GM12878 (cell line): ENCODE measurements around the gene SLC6A12. TPM values are rescaled to one million over a fixed set of nuclear protein-coding genes. Genes with fewer than 3 reads are reported as not detected.

Experiments
- ATAC-seq: fragments of 200-7000 bp; cut with Tn5 transposase; 3 replicates; pipeline ENCODE4 v1.9.1; 2020; ENCODE audit warnings: mild to moderate bottlenecking, moderate library complexity
- BruUV-seq: library from RNA; stranded (reverse); fragments of 400-500 nt; replicated peaks from 2 replicates; lab custom pipeline; 2021; lab: Mats Ljungman, UMichigan
- CTCF ChIA-PET: fragments of 300-600 bp; sonication (Branson Sonifier 250); formaldehyde crosslinking; extraction: SDS; loops from one replicate; lab custom pipeline; 2021; ENCODE audit warnings: inconsistent platforms; lab: Yijun Ruan, JAX
- POLR2A ChIA-PET: fragments of 350-600 bp; formaldehyde crosslinking; extraction: SDS; loops from one replicate; lab custom pipeline; 2021; ENCODE audit warnings: inconsistent platforms; lab: Charles Lee
- RAD21 ChIA-PET: fragments of 300-600 bp; sonication (Branson Sonifier 250); formaldehyde crosslinking; loops from one replicate; lab custom pipeline; 2023; ENCODE audit warnings: antibody characterized with exemption; ENCODE audit not compliant: unreplicated experiment; lab: Charles Lee
- SMC1A ChIA-PET: fragments of 300-600 bp; sonication (Branson Sonifier 250); formaldehyde crosslinking; loops from one replicate; lab custom pipeline; 2023; ENCODE audit not compliant: unreplicated experiment, uncharacterized antibody; lab: Charles Lee
- DNase-seq: peaks from one replicate; pipeline ENCODE4 v3.0.0-alpha.2; 2011; ENCODE audit warnings: low read depth, low spot score
- FAIRE-seq: peaks from 3 replicates; lab custom pipeline; 2011; peaks lifted over from hg19 to GRCh38; lab: Jason Lieb, UNC
- H2AFZ ChIP-seq: 2 replicates; pipeline ENCODE4 v1.6.0; 2011; ENCODE audit warnings: low read depth, low read length, control low read depth; ENCODE audit not compliant: control insufficient read depth
- H3K27ac ChIP-seq: 2 replicates; pipeline ENCODE4 v1.5.1; 2011; ENCODE audit warnings: control low read depth; ENCODE audit not compliant: control insufficient read depth, insufficient read depth
- H3K27me3 ChIP-seq, 2 experiments: replicated peaks in 1 of 2; 2 replicates each; pipeline versions ENCODE4 v1.6.0 to v1.6.1; 2011; ENCODE audit warnings: low read length in 1 of 2; ENCODE audit not compliant: control insufficient read depth in 2 of 2, insufficient read depth in 2 of 2
- H3K36me3 ChIP-seq, 2 experiments: 2 replicates each; pipeline ENCODE4 v1.5.1; 2011; ENCODE audit warnings: low read length in 1 of 2; ENCODE audit not compliant: control insufficient read depth in 2 of 2, insufficient read depth in 2 of 2
- H3K4me1 ChIP-seq: 2 replicates; pipeline ENCODE4 v1.6.1; 2011; ENCODE audit warnings: mild to moderate bottlenecking, low read length, moderate library complexity, mixed read lengths; ENCODE audit not compliant: control insufficient read depth, insufficient read depth
- H3K4me2 ChIP-seq: 2 replicates; pipeline ENCODE4 v1.6.0; 2011; ENCODE audit warnings: control low read depth; ENCODE audit not compliant: control insufficient read depth, insufficient read depth
- H3K4me3 ChIP-seq: fragments of 200-600 bp; sonication (generic); 2 replicates; pipeline ENCODE4 v1.5.1; 2016
- H3K79me2 ChIP-seq: 2 replicates; pipeline ENCODE4 v1.6.0; 2011; ENCODE audit warnings: low read length; ENCODE audit not compliant: control insufficient read depth, insufficient read depth
- H3K9ac ChIP-seq: 2 replicates; pipeline ENCODE4 v1.8.0; 2011; ENCODE audit warnings: low read length, control low read depth, mixed read lengths; ENCODE audit not compliant: control insufficient read depth, insufficient read depth
- H3K9me3 ChIP-seq: replicated peaks from 3 replicates; pipeline ENCODE4 v1.5.1; 2011; ENCODE audit warnings: mild to moderate bottlenecking, low read length; ENCODE audit not compliant: control insufficient read depth, insufficient read depth
- H4K20me1 ChIP-seq: 2 replicates; pipeline ENCODE4 v1.6.0; 2011; ENCODE audit not compliant: control insufficient read depth, insufficient read depth
- BMI1 ChIP-seq: fragments of 450-650 bp; IDR thresholded peaks from 2 replicates; pipeline ENCODE4 v1.6.1; 2016; ENCODE audit warnings: mild to moderate bottlenecking, moderate library complexity, borderline replicate concordance
- CREM ChIP-seq: IDR thresholded peaks from 2 replicates; pipeline ENCODE4 v1.6.1; 2014; ENCODE audit warnings: antibody characterized with exemption, low read depth
- IKZF2 ChIP-seq, 2 experiments: fragments of 450-650 bp; IDR thresholded peaks; 2 replicates each; pipeline ENCODE4 v1.6.1; 2017; ENCODE audit warnings: mild to moderate bottlenecking in 2 of 2, moderate library complexity in 2 of 2
- PRDM15 ChIP-seq: fragments of 450-650 bp; formaldehyde crosslinking; IDR thresholded peaks from 2 replicates; pipeline ENCODE4 v1.4.0; 2020; ENCODE audit warnings: mild to moderate bottlenecking, moderate library complexity
- RCOR1 ChIP-seq: conservative IDR thresholded peaks from 2 replicates; pipeline ENCODE4 v1.6.1; 2012; ENCODE audit warnings: low read depth, low read length, improper control_type of control experiment
- SUZ12 ChIP-seq: fragments of 200-600 bp; sonication (generic); IDR thresholded peaks from one replicate; pipeline ENCODE4 v1.6.1; 2018; ENCODE audit warnings: antibody characterized with exemption, mild to moderate bottlenecking; ENCODE audit not compliant: unreplicated experiment
- WGBS: methylation state at CpG from one replicate; pipeline ENCODE4 v1.1.6; 2016; ENCODE audit warnings: low lambda C conversion rate; ENCODE audit not compliant: insufficient replicate concordance, insufficient coverage; ENCODE audit errors: missing lambda C conversion rate; 5-methylcytosine and 5-hydroxymethylcytosine counted together
- in situ Hi-C: fragments of 300-500 bp; cut with MboI; formaldehyde crosslinking; loops from 9 replicates; pipeline ENCODE4 v1.14.3; 2018; ENCODE audit warnings: mixed read lengths
- intact Hi-C: fragments of 100-400 bp; cut with micrococcal nuclease; formaldehyde crosslinking; loops from one replicate; pipeline ENCODE4 v1.14.2; 2022; ENCODE audit not compliant: unreplicated experiment
- polyA plus RNA-seq, 11 experiments: library from polyadenylated mRNA; depleted of rRNA in 4 of 11; unstranded in 6 of 11; stranded (reverse) in 5 of 11; fragments of >200 nt; fragmentation: Nextera tagmentation in 4 of 11; fragmentation: Illumina TruSeq in 1 of 11; extraction: Ambion mirVana in 4 of 11; extraction: Trizol in 1 of 11; gene quantifications; 1 replicate in 1 of 11; 2 replicates in 10 of 11; pipeline versions ENCODE4 v1.2.1 to v1.2.3, GENCODE V29; 2011 to 2016; ENCODE audit warnings: inconsistent platforms in 2 of 11, missing spikeins in 2 of 11, low read depth in 1 of 11
- total RNA-seq, 4 experiments: library from RNA; depleted of rRNA in 3 of 4; stranded (reverse); fragments of >200 nt in 3 of 4; fragmentation: Illumina TruSeq in 1 of 4; extraction: Trizol in 1 of 4; gene quantifications; 2 replicates each; pipeline versions ENCODE4 v1.2.1 to v1.2.3, GENCODE V29; 2013 to 2021

SLC6A12 gene
- total and polyA plus RNA-seq, 10 of the 15 experiments (the other 5 are each of a cell fraction or from before 2014, with no cell fraction given), result 0.06 to 0.11 (median 0.07) TPM; not detected in 7

GRCh38 chr12:230925-231671 lies 17.1 kb upstream of the SLC6A12 start:
- H3K4me2 ChIP-seq, result no peak overlapping the region
- ChIA-PET RAD21 (interaction anchor here (0.6 kb wide), 1 partner anchor 456 kb away, joined by 3 read pairs; no protein-coding TSS in a partner anchor), CTCF (no interaction called here), SMC1A (interaction anchor here (0.6 kb wide), 1 partner anchor 100 kb away, joined by 3 read pairs; no protein-coding TSS in a partner anchor), POLR2A (no interaction called here)
- TF ChIP-seq BMI1 (no peak), IKZF2 (IDR thresholded peaks at IDR 0.05) (no peak)
- H3K4me1 ChIP-seq, result no peaks in the 10 kb centered on the region
- DNase-seq (no peak), ATAC-seq (no peak), FAIRE-seq (no peak)
- no peaks in the 10 kb centered on the region for H3K36me3 ChIP-seq
- peaks cover 3% of the 10 kb centered on the region; the same call in 1 of the 3 replicates for H3K9me3 ChIP-seq
- H3K9ac ChIP-seq, result no peak overlapping the region
- WGBS, result 27% methylated on average over 14 of the region's 14 CpGs
- no peak overlapping the region for H3K27ac ChIP-seq
- in situ Hi-C loops (no loop called here), intact Hi-C loops (no loop called here)
- BruUV-seq, result no TSS peak
- no peaks in the 10 kb centered on the region for H3K79me2 ChIP-seq
- H4K20me1 ChIP-seq, result no peaks in the 10 kb centered on the region
- peaks cover 0 to 4% of the 10 kb centered on the region in 2 experiments for H3K27me3 ChIP-seq
- no peak overlapping the region for H2AFZ ChIP-seq
- H3K4me3 ChIP-seq, result no peak overlapping the region

- intact Hi-C loops, result no loop called here
- no peaks in the 10 kb centered on the region for H3K9me3 ChIP-seq
- ChIA-PET SMC1A (no interaction called here), CTCF (no interaction called here), POLR2A (no interaction called here), RAD21 (no interaction called here)
- H4K20me1 ChIP-seq, result no peaks in the 10 kb centered on the region; the same call in 1 of the 2 replicates
- H3K9ac ChIP-seq, result no peak overlapping the region
- no peak overlapping the region for H2AFZ ChIP-seq
- H3K4me1 ChIP-seq, result no peaks in the 10 kb centered on the region
- H3K79me2 ChIP-seq, result no peaks in the 10 kb centered on the region
- TF ChIP-seq CREM, result no peak
- TF ChIP-seq RCOR1, result no peak
- no peak for TF ChIP-seq SUZ12
- TF ChIP-seq PRDM15 (CRISPR knock-in tag), result no peak
- ATAC-seq (no peak), DNase-seq (no peak), FAIRE-seq (no peak)
- H3K4me3 ChIP-seq, result no peak overlapping the region
- H3K4me2 ChIP-seq, result no peak overlapping the region
- H3K27ac ChIP-seq, result no peak overlapping the region
- BruUV-seq, result no TSS peak
- 42% methylated on average over 25 of the region's 26 CpGs for WGBS
- no peaks in the 10 kb centered on the region for H3K36me3 ChIP-seq
- in situ Hi-C loops, result no loop called here
- peaks cover 0 to 4% of the 10 kb centered on the region in 2 experiments for H3K27me3 ChIP-seq
Measured at GRCh38 chr12:229441-230191, 15.7 kb upstream of the SLC6A12 start.
